IMR-90 (cell line): ENCODE results near the gene TMEM53. TPM values are rescaled to one million over a fixed set of nuclear protein-coding genes. Genes with fewer than 3 reads are reported as not detected.

Experiments used
- ATAC-seq: fragments of 200-7000 bp; cut with Tn5 transposase; 2 replicates; pipeline ENCODE4 v1.9.1; 2020; ENCODE audit warnings: low read depth, mild to moderate bottlenecking, moderate library complexity
- BruUV-seq: library from RNA; stranded (reverse); fragments of 400-500 nt; replicated peaks from 2 replicates; lab custom pipeline; 2021; lab: Mats Ljungman, UMichigan
- CTCF ChIA-PET: fragments of 300-600 bp; formaldehyde crosslinking; extraction: SDS; loops from one replicate; lab custom pipeline; 2021; ENCODE audit warnings: antibody characterized with exemption; lab: Yijun Ruan, JAX
- POLR2A ChIA-PET: fragments of 300-600 bp; sonication (Branson Sonifier 250); formaldehyde crosslinking; loops from one replicate; lab custom pipeline; 2022; ENCODE audit warnings: antibody characterized with exemption; ENCODE audit not compliant: unreplicated experiment; lab: Charles Lee
- DNase-seq: peaks from one replicate; pipeline ENCODE4 v3.0.0; 2013
- H2AFZ ChIP-seq: replicated peaks from 2 replicates; pipeline ENCODE3; 2013; ENCODE audit warnings: low read length, mild to moderate bottlenecking; ENCODE audit not compliant: poor library complexity
- H2AK5ac ChIP-seq: 2 replicates; pipeline ENCODE4 v1.6.1; 2013; ENCODE audit warnings: low read depth, low read length, inconsistent platforms
- H2AK9ac ChIP-seq: replicated peaks from 2 replicates; pipeline ENCODE3; 2013; ENCODE audit warnings: mild to moderate bottlenecking, low read depth, low read length, moderate library complexity; ENCODE audit not compliant: poor library complexity
- H2BK120ac ChIP-seq: 2 replicates; pipeline ENCODE4 v1.6.1; 2013; ENCODE audit warnings: low read depth, low read length, inconsistent platforms
- H2BK15ac ChIP-seq: 3 replicates; pipeline ENCODE4 v1.6.1; 2013; ENCODE audit warnings: low read depth, low read length, inconsistent platforms
- H2BK20ac ChIP-seq: 2 replicates; pipeline ENCODE4 v1.6.1; 2013; ENCODE audit warnings: low read depth, mild to moderate bottlenecking, inconsistent platforms, low read length, moderate library complexity
- H2BK5ac ChIP-seq: 2 replicates; pipeline ENCODE4 v1.6.1; 2013; ENCODE audit warnings: mild to moderate bottlenecking, low read depth, low read length, inconsistent platforms; ENCODE audit not compliant: poor library complexity, severe bottlenecking
- H3K14ac ChIP-seq: replicated peaks from 2 replicates; pipeline ENCODE4 v1.6.1; 2013; ENCODE audit warnings: low read depth, low read length, inconsistent platforms
- H3K18ac ChIP-seq: 2 replicates; pipeline ENCODE4 v1.6.1; 2013; ENCODE audit warnings: low read depth, low read length, control low read depth
- H3K23ac ChIP-seq: 2 replicates; pipeline ENCODE4 v1.6.1; 2013; ENCODE audit warnings: low read depth, low read length, inconsistent platforms
- H3K27ac ChIP-seq: 2 replicates; pipeline ENCODE4 v1.5.1; 2013; ENCODE audit warnings: mild to moderate bottlenecking, control low read depth, low read length; ENCODE audit not compliant: insufficient read depth
- H3K27me3 ChIP-seq: 2 replicates; pipeline ENCODE4 v1.6.1; 2013; ENCODE audit warnings: low read length; ENCODE audit not compliant: control insufficient read depth, insufficient read depth
- H3K36me3 ChIP-seq: 2 replicates; pipeline ENCODE4 v1.6.1; 2013; ENCODE audit warnings: low read length, mixed read lengths; ENCODE audit not compliant: control insufficient read depth, insufficient read depth
- H3K4ac ChIP-seq: 2 replicates; pipeline ENCODE4 v1.6.1; 2013; ENCODE audit warnings: low read depth, low read length, inconsistent platforms
- H3K4me1 ChIP-seq: 2 replicates; pipeline ENCODE4 v1.6.1; 2013; ENCODE audit warnings: low read length, mixed read lengths; ENCODE audit not compliant: control insufficient read depth, insufficient read depth
- H3K4me2 ChIP-seq: 2 replicates; pipeline ENCODE4 v1.6.1; 2013; ENCODE audit warnings: low read depth, mild to moderate bottlenecking, control low read depth, low read length, moderate library complexity
- H3K4me3 ChIP-seq: 2 replicates; pipeline ENCODE4 v1.5.1; 2013; ENCODE audit warnings: low read depth, mild to moderate bottlenecking, control low read depth, low read length, moderate library complexity; ENCODE audit not compliant: insufficient read depth
- H3K56ac ChIP-seq: 2 replicates; pipeline ENCODE4 v1.6.1; 2013; ENCODE audit warnings: low read length, inconsistent platforms; ENCODE audit not compliant: insufficient read depth; ENCODE audit errors: extremely low read depth
- H3K79me1 ChIP-seq, 2 experiments: 2 replicates each; pipeline ENCODE4 v1.6.1; 2013; ENCODE audit warnings: low read length in 2 of 2, inconsistent platforms in 1 of 2, low read depth in 1 of 2
- H3K9ac ChIP-seq: 2 replicates; pipeline ENCODE4 v1.6.1; 2013; ENCODE audit warnings: low read depth, low read length, control low read depth
- H3K9me1 ChIP-seq: 2 replicates; pipeline ENCODE4 v1.6.1; 2013; ENCODE audit warnings: low read length, inconsistent platforms; ENCODE audit not compliant: insufficient read depth
- H3K9me3 ChIP-seq: 2 replicates; pipeline ENCODE4 v1.6.1; 2013; ENCODE audit warnings: low read length; ENCODE audit not compliant: control insufficient read depth, insufficient read depth
- H4K20me1 ChIP-seq: 2 replicates; pipeline ENCODE4 v1.6.1; 2013; ENCODE audit warnings: low read length, inconsistent platforms; ENCODE audit not compliant: insufficient read depth
- H4K5ac ChIP-seq: 2 replicates; pipeline ENCODE4 v1.6.1; 2013; ENCODE audit warnings: mild to moderate bottlenecking, low read depth, low read length, control low read depth
- H4K8ac ChIP-seq, 2 experiments: 2 replicates each; pipeline ENCODE4 v1.6.1; 2013; ENCODE audit warnings: low read depth in 2 of 2, low read length in 2 of 2, control low read depth in 1 of 2, inconsistent platforms in 1 of 2
- H4K91ac ChIP-seq: 2 replicates; pipeline ENCODE4 v1.6.1; 2013; ENCODE audit warnings: low read depth, low read length, inconsistent platforms; ENCODE audit not compliant: insufficient read depth
- BHLHE40 ChIP-seq: fragments of 150-350 bp; IDR thresholded peaks from 2 replicates; pipeline ENCODE4 v1.6.1; 2016; ENCODE audit warnings: mild to moderate bottlenecking, low read depth, low read length
- FOS ChIP-seq: fragments of 150-350 bp; IDR thresholded peaks from 2 replicates; pipeline ENCODE4 v1.6.1; 2016; ENCODE audit warnings: low read depth, low read length
- MAZ ChIP-seq: IDR thresholded peaks from 2 replicates; pipeline ENCODE4 v1.6.1; 2012; ENCODE audit warnings: low read depth, mild to moderate bottlenecking, low read length, improper control_type of control experiment, moderate library complexity, borderline replicate concordance
- MXI1 ChIP-seq: IDR thresholded peaks from 2 replicates; pipeline ENCODE4 v1.6.1; 2012; ENCODE audit warnings: low read depth, mild to moderate bottlenecking, low read length, moderate library complexity, borderline replicate concordance
- POLR2A ChIP-seq: IDR thresholded peaks from 2 replicates; pipeline ENCODE4 v1.6.1; 2012; ENCODE audit warnings: mild to moderate bottlenecking, low read depth, low read length
- RCOR1 ChIP-seq: IDR thresholded peaks from 2 replicates; pipeline ENCODE4 v1.6.1; 2012; ENCODE audit warnings: mild to moderate bottlenecking, low read length, improper control_type of control experiment; ENCODE audit not compliant: insufficient replicate concordance
- RFX5 ChIP-seq: IDR thresholded peaks from 2 replicates; pipeline ENCODE4 v1.8.0; 2012; ENCODE audit warnings: low read depth, mild to moderate bottlenecking, low read length, moderate library complexity
- WGBS, 2 experiments: methylation state at CpG; one replicate each; pipeline versions ENCODE4 v1.1.5 to v1.1.7; 2013; ENCODE audit warnings: missing lambda C conversion rate in 2 of 2; ENCODE audit not compliant: insufficient read length in 1 of 2; ENCODE audit errors: extremely low coverage in 2 of 2; 5-methylcytosine and 5-hydroxymethylcytosine counted together
- dilution Hi-C: fragments of 300-500 bp; cut with HindIII; formaldehyde crosslinking; loops from one replicate; pipeline ENCODE4 v1.14.3; 2018; ENCODE audit warnings: low sequenced_read_pairs; ENCODE audit not compliant: unreplicated experiment
- in situ Hi-C: fragments of 300-500 bp; cut with MboI; formaldehyde crosslinking; loops from 3 replicates; pipeline ENCODE4 v1.14.3; 2019; ENCODE audit warnings: low sequenced_read_pairs, inconsistent platforms, mixed read lengths
- intact Hi-C: fragments of 100-400 bp; cut with micrococcal nuclease; formaldehyde crosslinking; loops from 2 replicates; pipeline ENCODE4 v1.10.0; 2022
- polyA plus RNA-seq, 3 experiments: library from polyadenylated mRNA; depleted of rRNA; stranded (reverse); fragments of >200 nt; gene quantifications; 2 replicates each; pipeline ENCODE4 v1.2.3, GENCODE V29; 2012; ENCODE audit warnings: low replicate concordance in 1 of 3
- total RNA-seq: library from RNA; depleted of rRNA; stranded (reverse); fragments of >200 nt; gene quantifications from 2 replicates; pipeline ENCODE4 v1.2.3, GENCODE V29; 2012

TMEM53 gene
- total and polyA plus RNA-seq, 2 of the 4 experiments (the other 2 are of a cell fraction), result 2.7 to 6.3 TPM

DNA sequence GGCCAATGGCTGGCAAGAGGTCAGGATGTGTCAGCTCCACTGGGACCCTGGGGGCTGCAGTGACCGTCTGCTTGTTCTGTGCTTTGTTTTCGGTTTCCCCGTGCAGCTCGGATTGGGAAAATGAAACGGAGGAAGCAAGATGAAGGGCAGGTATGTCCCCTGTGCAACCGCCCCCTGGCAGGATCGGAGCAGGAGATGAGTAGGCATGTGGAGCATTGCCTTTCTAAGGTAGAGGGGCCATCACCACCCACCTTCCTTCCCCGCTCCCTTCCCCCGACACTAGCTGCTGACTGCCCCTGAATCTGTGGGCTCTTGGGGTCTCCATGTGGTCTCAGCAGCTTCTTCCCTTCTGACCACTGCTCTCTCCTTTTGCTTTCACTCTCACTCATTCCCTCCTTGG, 38.8 kb downstream of the TMEM53 start:
- no TSS peak for BruUV-seq
- H3K4ac ChIP-seq, result no peak overlapping the region
- no peak for TF ChIP-seq MXI1
- TF ChIP-seq POLR2A, result no peak
- TF ChIP-seq BHLHE40, result no peak
- TF ChIP-seq RFX5, result no peak
- TF ChIP-seq MAZ, result no peak
- no peak for TF ChIP-seq FOS
- TF ChIP-seq RCOR1, result no peak
- H3K27ac ChIP-seq, result no peak overlapping the region
- H3K14ac ChIP-seq, result no peak overlapping the region
- no peak overlapping the region for H4K91ac ChIP-seq
- in situ Hi-C loops (no loop called here), dilution Hi-C loops (no loop called here), intact Hi-C loops (no loop called here)
- no peak overlapping the region for H3K18ac ChIP-seq
- no peak overlapping the region for H2BK5ac ChIP-seq
- 98% methylated on average over 7 of the region's 9 CpGs; no CpG with 5 or more reads in 1 of the 2 experiments for WGBS, 2 experiments
- H2AK9ac ChIP-seq, result no peak overlapping the region
- peaks cover 34 to 61% of the 10 kb centered on the region in 2 experiments for H3K79me1 ChIP-seq
- ATAC-seq, result no peak
- ChIA-PET POLR2A (interaction anchor here (0.5 kb wide), 1 partner anchor 148 kb away, joined by 10 read pairs; no protein-coding TSS in a partner anchor), CTCF (no interaction called here)
- H2AFZ ChIP-seq, result no peak overlapping the region
- no peak for DNase-seq
- no peak overlapping the region for H3K23ac ChIP-seq
- no peak overlapping the region for H2BK20ac ChIP-seq
- H3K36me3 ChIP-seq, result peaks cover 59% of the 10 kb centered on the region
- no peak overlapping the region for H2BK120ac ChIP-seq
- no peak overlapping the region for H3K9ac ChIP-seq
- no peaks in the 10 kb centered on the region for H3K27me3 ChIP-seq
- H2BK15ac ChIP-seq, result no peak overlapping the region
- H3K9me3 ChIP-seq, result no peaks in the 10 kb centered on the region
- H3K4me3 ChIP-seq, result no peak overlapping the region
- H3K9me1 ChIP-seq, result peaks cover 26% of the 10 kb centered on the region
- peaks cover 8% of the 10 kb centered on the region for H4K20me1 ChIP-seq
- H3K4me2 ChIP-seq, result no peak overlapping the region
- H3K56ac ChIP-seq, result no peak overlapping the region
- H2AK5ac ChIP-seq, result no peak overlapping the region
- no peak overlapping the region for H4K5ac ChIP-seq
- peaks cover 11% of the 10 kb centered on the region for H3K4me1 ChIP-seq
- no peak overlapping the region for H4K8ac ChIP-seq
